GM12878 (cell line): ENCODE data around the gene IRF6. TPM values are rescaled to one million over a fixed set of nuclear protein-coding genes. Genes with fewer than 3 reads are reported as not detected.

ENCODE experiments used
- BACH1 ChIP-seq: fragments of 450-650 bp; IDR thresholded peaks from 2 replicates; pipeline ENCODE4 v1.6.1; 2017; ENCODE audit warnings: mild to moderate bottlenecking, borderline replicate concordance
- CHD2 ChIP-seq: IDR thresholded peaks from 2 replicates; pipeline ENCODE4 v1.6.1; 2011; ENCODE audit warnings: low read depth, low read length, improper control_type of control experiment, borderline replicate concordance
- E2F4 ChIP-seq: IDR thresholded peaks from 2 replicates; pipeline ENCODE4 v1.6.1; 2012; ENCODE audit warnings: low read depth, low read length, improper control_type of control experiment
- FOS ChIP-seq: IDR thresholded peaks from 3 replicates; pipeline ENCODE4 v1.6.1; 2011; ENCODE audit warnings: borderline replicate concordance; ENCODE audit not compliant: insufficient read length; ENCODE audit errors: extremely low read depth
- HCFC1 ChIP-seq: fragments of 150-350 bp; IDR thresholded peaks from 2 replicates; pipeline ENCODE4 v1.6.1; 2014; ENCODE audit warnings: low read length
- HDAC6 ChIP-seq: fragments of 200-600 bp; sonication (generic); IDR thresholded peaks from one replicate; pipeline ENCODE4 v1.8.0; 2017; ENCODE audit warnings: antibody characterized with exemption; ENCODE audit not compliant: unreplicated experiment
- MEF2A ChIP-seq: IDR thresholded peaks from 2 replicates; pipeline ENCODE4 v1.6.1; 2011; ENCODE audit warnings: low read depth, mild to moderate bottlenecking, low read length, moderate library complexity; ENCODE audit not compliant: insufficient read depth
- YY1 ChIP-seq: IDR thresholded peaks from 2 replicates; pipeline ENCODE4 v1.6.1; 2011; ENCODE audit warnings: low read depth, mild to moderate bottlenecking, low read length
- ZBTB40 ChIP-seq: fragments of 450-650 bp; IDR thresholded peaks from 2 replicates; pipeline ENCODE4 v1.6.1; 2016; ENCODE audit warnings: mild to moderate bottlenecking, moderate library complexity, borderline replicate concordance
- ZNF384 ChIP-seq: IDR thresholded peaks from 2 replicates; pipeline ENCODE4 v1.6.1; 2012; ENCODE audit warnings: low read depth, mild to moderate bottlenecking, low read length, improper control_type of control experiment, borderline replicate concordance
- polyA plus RNA-seq, 11 experiments: library from polyadenylated mRNA; depleted of rRNA in 4 of 11; unstranded in 6 of 11; stranded (reverse) in 5 of 11; fragments of >200 nt; fragmentation: Nextera tagmentation in 4 of 11; fragmentation: Illumina TruSeq in 1 of 11; extraction: Ambion mirVana in 4 of 11; extraction: Trizol in 1 of 11; gene quantifications; 1 replicate in 1 of 11; 2 replicates in 10 of 11; pipeline versions ENCODE4 v1.2.1 to v1.2.3, GENCODE V29; 2011 to 2016; ENCODE audit warnings: inconsistent platforms in 2 of 11, missing spikeins in 2 of 11, low read depth in 1 of 11
- total RNA-seq, 4 experiments: library from RNA; depleted of rRNA in 3 of 4; stranded (reverse); fragments of >200 nt in 3 of 4; fragmentation: Illumina TruSeq in 1 of 4; extraction: Trizol in 1 of 4; gene quantifications; 2 replicates each; pipeline versions ENCODE4 v1.2.1 to v1.2.3, GENCODE V29; 2013 to 2021
- TF ChIP-seq, protein P1 (sequence below): fragments of 450-650 bp; IDR thresholded peaks from 2 replicates; pipeline ENCODE4 v1.6.1; 2017; ENCODE audit warnings: mild to moderate bottlenecking, moderate library complexity

IRF6 gene
- total and polyA plus RNA-seq, 10 of the 15 experiments (the other 5 are each of a cell fraction or from before 2014, with no cell fraction given), result 0.04 to 0.50 (median 0.09) TPM; not detected in 1

DNA sequence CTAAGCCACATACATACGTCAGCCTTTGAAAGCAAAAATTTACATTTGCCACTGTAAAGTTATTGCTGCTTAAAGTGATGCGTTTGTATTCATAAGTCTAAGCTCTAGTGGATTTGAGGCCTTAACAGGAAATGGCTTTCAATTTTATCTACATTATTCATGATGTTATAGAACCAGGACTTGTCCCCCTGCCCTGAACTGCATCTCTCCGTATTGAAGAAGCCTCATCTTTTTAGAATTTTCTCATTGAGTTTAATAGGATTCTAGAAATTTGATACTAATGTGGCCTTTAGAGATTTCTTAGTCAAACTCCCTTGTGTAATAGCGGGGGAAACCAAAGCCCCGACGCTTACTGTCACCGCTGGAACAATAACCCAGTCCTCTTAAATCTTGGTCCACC is 31.7 kb upstream of the IRF6 start (continued):
- TF ChIP-seq, protein P1, sequence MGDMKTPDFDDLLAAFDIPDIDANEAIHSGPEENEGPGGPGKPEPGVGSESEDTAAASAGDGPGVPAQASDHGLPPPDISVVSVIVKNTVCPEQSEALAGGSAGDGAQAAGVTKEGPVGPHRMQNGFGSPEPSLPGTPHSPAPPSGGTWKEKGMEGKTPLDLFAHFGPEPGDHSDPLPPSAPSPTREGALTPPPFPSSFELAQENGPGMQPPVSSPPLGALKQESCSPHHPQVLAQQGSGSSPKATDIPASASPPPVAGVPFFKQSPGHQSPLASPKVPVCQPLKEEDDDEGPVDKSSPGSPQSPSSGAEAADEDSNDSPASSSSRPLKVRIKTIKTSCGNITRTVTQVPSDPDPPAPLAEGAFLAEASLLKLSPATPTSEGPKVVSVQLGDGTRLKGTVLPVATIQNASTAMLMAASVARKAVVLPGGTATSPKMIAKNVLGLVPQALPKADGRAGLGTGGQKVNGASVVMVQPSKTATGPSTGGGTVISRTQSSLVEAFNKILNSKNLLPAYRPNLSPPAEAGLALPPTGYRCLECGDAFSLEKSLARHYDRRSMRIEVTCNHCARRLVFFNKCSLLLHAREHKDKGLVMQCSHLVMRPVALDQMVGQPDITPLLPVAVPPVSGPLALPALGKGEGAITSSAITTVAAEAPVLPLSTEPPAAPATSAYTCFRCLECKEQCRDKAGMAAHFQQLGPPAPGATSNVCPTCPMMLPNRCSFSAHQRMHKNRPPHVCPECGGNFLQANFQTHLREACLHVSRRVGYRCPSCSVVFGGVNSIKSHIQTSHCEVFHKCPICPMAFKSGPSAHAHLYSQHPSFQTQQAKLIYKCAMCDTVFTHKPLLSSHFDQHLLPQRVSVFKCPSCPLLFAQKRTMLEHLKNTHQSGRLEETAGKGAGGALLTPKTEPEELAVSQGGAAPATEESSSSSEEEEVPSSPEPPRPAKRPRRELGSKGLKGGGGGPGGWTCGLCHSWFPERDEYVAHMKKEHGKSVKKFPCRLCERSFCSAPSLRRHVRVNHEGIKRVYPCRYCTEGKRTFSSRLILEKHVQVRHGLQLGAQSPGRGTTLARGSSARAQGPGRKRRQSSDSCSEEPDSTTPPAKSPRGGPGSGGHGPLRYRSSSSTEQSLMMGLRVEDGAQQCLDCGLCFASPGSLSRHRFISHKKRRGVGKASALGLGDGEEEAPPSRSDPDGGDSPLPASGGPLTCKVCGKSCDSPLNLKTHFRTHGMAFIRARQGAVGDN, result no peak
- TF ChIP-seq CHD2 (no peak), ZNF384 (no peak), BACH1 (no peak), ZBTB40 (no peak), FOS (no peak), MEF2A (no peak), E2F4 (no peak), HCFC1 (no peak), HDAC6 (no peak), YY1 (no peak)
